GM21390 (cell line): Measurements from ENCODE around the gene CTRL.
A peak's percentile ranks its signal among the peaks of the same experiment; 100 is the strongest.
"Not testable (repeated sequence)": the region's sequence is repeated elsewhere in the genome, so short reads cannot be mapped to it uniquely, and the experiment has no call there.

Source experiments
- ATAC-seq: cut with Tn5 transposase; IDR thresholded peaks from one replicate; pipeline ENCODE4 v1.9.1; 2021; ENCODE audit not compliant: unreplicated experiment

Gene CTRL

GRCh38 chr16:67931712-67932461 is at the start of gene CTRL:
CTRL (minus strand) TSS chr16:67931862; CDS start chr16:67931852, 10 bp downstream.
- ATAC-seq = no peak

GRCh38 chr16:67979955-67980678 is 48.5 kb upstream of the CTRL start, which contains the start of gene DPEP3:
DPEP3 (minus strand) TSS chr16:67980499; CDS start chr16:67980380, 119 bp downstream.
- ATAC-seq = no peak

- ATAC-seq = no peak
Observed at GRCh38 chr16:67977469-67978227, 46.0 kb upstream of the CTRL start.

- no peak for ATAC-seq
Observed at GRCh38 chr16:67977005-67977404, 45.3 kb upstream of the CTRL start.

- ATAC-seq = no peak
Observed at GRCh38 chr16:67976205-67976604, 44.5 kb upstream of the CTRL start.

- ATAC-seq = no peak
Observed at GRCh38 chr16:67975321-67976105, 43.9 kb upstream of the CTRL start.

GRCh38 chr16:67972285-67972684 is 40.6 kb upstream of the CTRL start:
- not testable (repeated sequence) for ATAC-seq

GRCh38 chr16:67971111-67971510 is 39.4 kb upstream of the CTRL start:
- ATAC-seq = no peak

GRCh38 chr16:67969254-67970039 is 37.8 kb upstream of the CTRL start:
- ATAC-seq = no peak

- peak; percentile 72 for ATAC-seq
Observed at GRCh38 chr16:67968400-67969253, 37.0 kb upstream of the CTRL start, which contains the start of gene SLC12A4. SLC12A4 (minus strand) TSS chr16:67968637; CDS start chr16:67968553, 84 bp downstream.

- peak; percentile 38 for ATAC-seq
Observed at GRCh38 chr16:67967958-67968399, 36.3 kb upstream of the CTRL start.

- peak; percentile 3 for ATAC-seq
Observed at GRCh38 chr16:67967183-67967957, 35.7 kb upstream of the CTRL start.

GRCh38 chr16:67966549-67967182 is 35.0 kb upstream of the CTRL start:
- ATAC-seq = no peak

- ATAC-seq = no peak
Observed at GRCh38 chr16:67965668-67966548, 34.2 kb upstream of the CTRL start.

- no peak for ATAC-seq
Observed at GRCh38 chr16:67964477-67965131, 32.9 kb upstream of the CTRL start.
